GM12864 (cell line): ENCODE results near the gene SH2D3C.

Experiments used
- DNase-seq: peaks from one replicate; pipeline ENCODE4 v3.0.0-alpha.2; 2011; ENCODE audit warnings: low read depth
- H3K4me3 ChIP-seq: 2 replicates; pipeline ENCODE4 v1.5.1; 2011; ENCODE audit warnings: mild to moderate bottlenecking, low read depth, low read length, control low read depth
- TF ChIP-seq, protein P1 (sequence below): IDR thresholded peaks from 2 replicates; pipeline ENCODE4 v1.5.1; 2011; ENCODE audit warnings: low read depth, mild to moderate bottlenecking, moderate library complexity, low read length, control low read depth, inconsistent platforms; ENCODE audit errors: missing control alignments

SH2D3C gene

DNA sequence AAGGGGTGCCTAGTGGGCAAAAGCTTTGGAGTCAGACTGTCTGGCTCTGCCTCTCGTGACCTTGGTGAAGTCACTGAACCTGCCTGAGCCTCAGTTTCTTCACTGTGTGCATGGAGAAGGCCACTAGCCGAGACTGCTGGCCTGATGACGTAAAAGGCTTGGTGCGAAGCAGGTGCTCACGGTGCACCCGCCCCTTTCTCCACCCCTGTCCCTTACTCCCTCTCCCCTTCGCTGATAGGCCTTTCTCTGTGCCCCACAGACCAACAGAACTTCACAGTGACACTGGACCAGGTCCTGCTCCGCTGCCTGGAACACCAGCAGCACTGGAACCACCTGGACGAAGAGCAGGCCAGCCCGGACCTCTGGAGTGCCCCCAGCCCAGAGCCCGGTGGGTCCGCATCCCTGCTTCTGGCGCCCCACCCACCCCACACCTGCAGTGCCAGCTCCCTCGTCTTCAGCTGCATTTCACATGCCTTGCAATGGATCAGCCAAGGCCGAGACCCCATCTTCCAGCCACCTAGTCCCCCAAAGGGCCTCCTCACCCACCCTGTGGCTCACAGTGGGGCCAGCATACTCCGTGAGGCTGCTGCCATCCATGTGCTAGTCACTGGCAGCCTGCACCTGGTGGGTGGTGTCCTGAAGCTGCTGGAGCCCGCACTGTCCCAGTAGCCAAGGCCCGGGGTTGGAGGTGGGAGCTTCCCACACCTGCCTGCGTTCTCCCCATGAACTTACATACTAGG lies 34.6 kb upstream of the SH2D3C start:
- no peak overlapping the region for H3K4me3 ChIP-seq
- no peak for DNase-seq
- TF ChIP-seq, protein P1, sequence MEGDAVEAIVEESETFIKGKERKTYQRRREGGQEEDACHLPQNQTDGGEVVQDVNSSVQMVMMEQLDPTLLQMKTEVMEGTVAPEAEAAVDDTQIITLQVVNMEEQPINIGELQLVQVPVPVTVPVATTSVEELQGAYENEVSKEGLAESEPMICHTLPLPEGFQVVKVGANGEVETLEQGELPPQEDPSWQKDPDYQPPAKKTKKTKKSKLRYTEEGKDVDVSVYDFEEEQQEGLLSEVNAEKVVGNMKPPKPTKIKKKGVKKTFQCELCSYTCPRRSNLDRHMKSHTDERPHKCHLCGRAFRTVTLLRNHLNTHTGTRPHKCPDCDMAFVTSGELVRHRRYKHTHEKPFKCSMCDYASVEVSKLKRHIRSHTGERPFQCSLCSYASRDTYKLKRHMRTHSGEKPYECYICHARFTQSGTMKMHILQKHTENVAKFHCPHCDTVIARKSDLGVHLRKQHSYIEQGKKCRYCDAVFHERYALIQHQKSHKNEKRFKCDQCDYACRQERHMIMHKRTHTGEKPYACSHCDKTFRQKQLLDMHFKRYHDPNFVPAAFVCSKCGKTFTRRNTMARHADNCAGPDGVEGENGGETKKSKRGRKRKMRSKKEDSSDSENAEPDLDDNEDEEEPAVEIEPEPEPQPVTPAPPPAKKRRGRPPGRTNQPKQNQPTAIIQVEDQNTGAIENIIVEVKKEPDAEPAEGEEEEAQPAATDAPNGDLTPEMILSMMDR: no peak

DNA sequence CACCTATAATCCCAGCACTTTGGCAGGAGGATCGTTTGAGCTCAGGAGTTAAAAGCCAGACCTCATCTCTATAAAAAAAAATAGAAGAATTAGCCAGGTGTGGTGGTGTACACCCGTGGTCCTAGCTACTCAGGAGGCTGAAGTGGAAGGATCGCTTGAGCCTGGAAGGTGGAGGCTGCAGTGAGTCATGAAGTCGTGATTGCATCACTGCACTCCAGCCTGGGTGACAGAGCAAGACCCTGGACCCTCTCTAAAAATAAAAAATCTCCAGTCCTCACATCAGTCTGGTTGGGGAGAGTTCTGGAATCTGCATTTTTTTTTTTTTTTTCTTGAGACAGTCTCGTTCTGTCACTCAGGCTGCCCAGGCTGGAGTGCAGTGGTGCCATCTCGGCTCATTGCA lies 33.5 kb upstream of the SH2D3C start:
- DNase-seq: no peak
- H3K4me3 ChIP-seq: no peak overlapping the region
- TF ChIP-seq, protein P1: no peak

DNA sequence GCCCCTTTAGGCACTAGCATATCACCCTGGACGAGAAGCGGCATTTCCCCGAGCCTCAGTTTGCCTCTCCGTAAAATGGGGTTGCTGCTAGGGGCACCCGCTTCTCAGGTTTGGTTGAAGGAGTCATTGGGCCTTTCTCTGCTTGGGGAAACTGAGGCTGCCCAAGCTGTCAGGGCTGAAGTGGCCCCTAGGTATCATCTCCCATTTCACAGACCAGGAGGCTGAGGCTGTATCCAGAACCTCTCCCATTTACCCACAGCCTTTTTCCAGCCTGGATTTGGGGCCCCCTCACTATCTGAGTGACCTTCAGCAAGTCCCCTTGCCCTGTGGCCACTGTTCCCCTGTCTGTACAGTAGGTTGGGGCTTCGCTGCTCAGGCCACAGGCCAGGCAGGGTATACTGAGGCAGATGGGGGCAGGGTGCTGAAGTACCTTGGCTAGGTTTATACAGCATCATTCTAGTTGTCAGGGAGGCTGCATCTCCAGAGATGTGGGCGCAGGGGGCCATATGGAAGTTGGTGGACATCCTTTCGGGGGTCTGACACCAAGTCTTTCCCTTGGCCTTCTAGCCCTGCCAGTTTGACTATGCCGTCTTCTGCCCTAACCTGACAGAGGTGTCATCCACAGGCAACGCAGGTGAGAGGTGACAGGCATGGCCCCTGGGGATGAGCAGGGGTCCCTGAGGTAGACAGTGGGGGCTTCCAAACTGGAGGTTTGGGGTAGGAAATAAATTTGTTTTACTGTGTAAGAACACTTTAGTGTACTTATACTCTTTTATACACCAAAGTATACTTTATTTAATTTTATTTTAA lies 32.1 kb upstream of the SH2D3C start:
- H3K4me3 ChIP-seq: no peak overlapping the region
- TF ChIP-seq, protein P1: no peak
- DNase-seq: no peak

DNA sequence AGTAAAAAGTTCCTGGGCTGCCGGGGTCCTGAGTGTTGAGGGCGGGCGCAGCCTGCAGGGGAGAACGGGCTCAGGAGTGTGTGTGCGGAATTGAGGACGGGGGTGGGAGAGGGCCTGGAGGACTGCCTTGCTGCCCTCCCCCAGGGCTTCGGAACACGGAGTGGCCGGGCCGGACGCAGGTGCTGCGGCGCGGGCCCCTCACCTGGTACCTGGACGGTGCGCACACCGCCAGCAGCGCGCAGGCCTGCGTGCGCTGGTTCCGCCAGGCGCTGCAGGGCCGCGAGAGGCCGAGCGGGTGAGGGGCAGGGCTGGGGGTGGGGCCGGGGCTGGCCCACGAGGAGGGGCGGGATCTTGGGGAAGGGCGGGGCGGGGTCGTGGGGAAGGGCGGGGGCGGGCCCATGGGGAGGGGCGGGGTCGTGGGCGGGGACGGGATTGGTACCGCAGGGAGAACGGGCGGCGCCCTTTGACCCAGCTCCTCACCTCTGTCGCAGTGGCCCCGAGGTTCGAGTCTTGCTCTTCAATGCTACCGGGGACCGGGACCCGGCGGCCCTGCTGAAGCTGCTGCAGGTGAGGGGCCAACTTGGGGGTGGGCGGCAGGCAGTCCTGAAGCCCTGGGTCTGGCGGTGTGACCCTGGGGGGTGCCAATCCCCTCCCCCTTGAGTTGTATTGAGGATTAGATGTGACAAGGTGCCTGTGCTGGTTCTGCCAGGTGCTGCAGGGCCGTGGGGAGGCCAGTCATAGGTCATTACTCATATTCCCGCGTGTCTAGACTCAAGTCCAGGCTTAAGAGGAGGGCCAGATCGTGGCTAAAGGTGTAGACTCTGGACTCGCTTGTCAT lies 31.3 kb upstream of the SH2D3C start:
- DNase-seq: no peak

DNA sequence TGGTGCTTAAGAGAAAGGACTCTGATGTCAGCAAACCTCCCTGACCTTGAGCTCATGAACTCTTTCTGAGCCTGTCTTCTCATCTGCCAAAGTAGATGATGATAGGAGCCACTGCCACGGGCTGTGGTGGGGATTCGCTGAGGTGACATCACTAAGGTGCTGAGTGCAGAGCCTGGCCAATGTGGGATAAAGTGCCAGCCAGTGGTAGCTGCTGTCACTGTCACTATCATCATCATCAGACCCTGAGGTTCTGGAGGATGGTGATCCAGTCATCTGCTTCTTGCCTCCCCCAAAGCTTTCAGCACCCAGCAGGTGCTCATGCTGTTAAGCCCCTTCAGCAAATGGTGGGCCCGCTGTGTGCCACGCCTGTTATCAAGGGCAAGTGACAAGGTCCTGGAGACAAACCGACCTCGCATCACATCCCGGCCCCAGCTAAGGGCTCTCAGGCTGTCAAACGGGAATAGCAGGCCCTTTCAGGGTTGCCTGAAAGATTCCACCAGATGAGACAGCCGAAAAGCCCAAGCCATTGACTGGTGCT lies 30.6 kb upstream of the SH2D3C start:
- no peak overlapping the region for H3K4me3 ChIP-seq
- TF ChIP-seq, protein P1: no peak
- no peak for DNase-seq

More for the DNA sequence above, 31.3 kb upstream of the SH2D3C start:
- TF ChIP-seq, protein P1: no peak
- no peak overlapping the region for H3K4me3 ChIP-seq

DNA sequence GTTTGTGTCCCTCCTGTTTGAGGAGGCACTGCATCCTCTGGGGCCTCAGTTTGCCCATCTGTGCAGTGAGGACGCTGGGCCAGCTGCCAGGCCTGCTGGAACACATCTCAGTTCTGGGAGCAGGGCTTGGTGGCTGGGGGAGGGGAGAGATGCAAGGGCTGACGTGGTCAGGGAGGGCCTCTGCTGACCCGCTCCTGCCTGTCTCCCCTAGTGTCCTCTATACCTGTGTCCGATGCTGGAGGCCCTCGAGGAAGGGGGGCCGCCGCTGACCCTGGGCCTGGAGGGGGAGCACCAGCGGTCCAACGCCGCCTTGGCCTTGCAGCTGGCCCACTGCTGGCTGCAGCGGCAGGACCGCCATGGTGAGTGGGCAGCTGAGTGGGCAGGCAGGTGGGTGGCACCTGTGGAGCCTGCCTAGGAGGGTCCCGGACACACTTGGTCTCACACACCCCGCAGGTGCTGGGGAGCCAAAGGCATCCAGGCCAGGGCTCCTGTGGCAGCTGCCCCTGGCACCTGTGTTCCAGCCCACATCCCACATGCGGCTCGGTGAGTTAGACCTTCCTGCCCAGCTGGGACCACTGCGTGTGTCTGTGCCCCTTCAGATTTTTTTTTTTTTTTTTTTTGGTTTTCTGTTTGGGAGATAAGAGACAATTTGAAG lies 30.0 kb upstream of the SH2D3C start:
- TF ChIP-seq, protein P1: no peak
- no peak for DNase-seq
- H3K4me3 ChIP-seq: no peak overlapping the region
